Measurements from ENCODE around the gene SPECC1L. TPM values are rescaled to one million over a fixed set of nuclear protein-coding genes. Genes with fewer than 3 reads are reported as not detected.

Gene SPECC1L
- total RNA-seq, 4 donors from 2014 or later: 63.6 to 116 (median 90.1) TPM

GRCh38 chr22:24407884-24408283, 137.3 kb downstream of the SPECC1L start:
- no peak overlapping the region for H3K27ac ChIP-seq (replicated peaks in 1 of 4)
- H3K27me3 ChIP-seq: no peaks in the 10 kb centered on the region
- no peak for DNase-seq (ENCODE audit: extremely low spot score)
- 95% methylated on average over 4 of the region's 4 CpGs for WGBS
- no peak overlapping the region for H3K4me3 ChIP-seq
- H3K4me1 ChIP-seq: peaks cover 27 to 45% (median 38%) of the 10 kb centered on the region in 4 donors
- peaks cover 14 to 56% (median 37%) of the 10 kb centered on the region in 4 donors for H3K36me3 ChIP-seq
- TF ChIP-seq POLR2AphosphoS5 (IDR thresholded peaks at IDR 0.05) (no peak), POLR2A (IDR thresholded peaks at IDR 0.05; ENCODE audit: low read depth) (no peak), EP300 (IDR thresholded peaks at IDR 0.05) (no peak), CTCF (IDR thresholded peaks at IDR 0.05) (no peak)
- intact Hi-C loops (cut with DNase I): no loop called here
- H3K9me3 ChIP-seq: no peaks in the 10 kb centered on the region

- H3K27ac ChIP-seq (replicated peaks in 1 of 4): no peak overlapping the region
- no peaks in the 10 kb centered on the region for H3K9me3 ChIP-seq
- 78% methylated on average over 7 of the region's 7 CpGs for WGBS
- no peaks in the 10 kb centered on the region for H3K27me3 ChIP-seq
- H3K4me3 ChIP-seq: no peak overlapping the region
- DNase-seq (ENCODE audit: extremely low spot score): no peak
- peaks cover 19 to 38% (median 30%) of the 10 kb centered on the region in 4 donors for H3K4me1 ChIP-seq
- intact Hi-C loops (cut with DNase I): no loop called here
- H3K36me3 ChIP-seq: peaks cover 18 to 62% (median 43%) of the 10 kb centered on the region in 4 donors
- TF ChIP-seq EP300 (IDR thresholded peaks at IDR 0.05) (no peak), POLR2AphosphoS5 (IDR thresholded peaks at IDR 0.05) (peak in 1 of 2 donors; percentile 9)
These were observed 138.0 kb downstream of the SPECC1L start for GRCh38 chr22:24408630-24409029.

- DNase-seq (ENCODE audit: extremely low spot score): no peak
- 83% methylated on average over 9 of the region's 9 CpGs for WGBS
- no peak overlapping the region for H3K27ac ChIP-seq (replicated peaks in 1 of 4)
- H3K9me3 ChIP-seq: no peaks in the 10 kb centered on the region
- H3K36me3 ChIP-seq: peaks cover 26 to 62% (median 48%) of the 10 kb centered on the region in 4 donors
- peaks cover 13 to 31% (median 26%) of the 10 kb centered on the region in 4 donors for H3K4me1 ChIP-seq
- no peaks in the 10 kb centered on the region for H3K27me3 ChIP-seq
- intact Hi-C loops (cut with DNase I): no loop called here
- TF ChIP-seq EP300 (IDR thresholded peaks at IDR 0.05): no peak
- H3K4me3 ChIP-seq: no peak overlapping the region
These were observed 139.1 kb downstream of the SPECC1L start for GRCh38 chr22:24409707-24410106.

GRCh38 chr22:24410110-24410856, 139.7 kb downstream of the SPECC1L start:
- Histone ChIP-seq H3K4me1 (peaks cover 13 to 31% (median 23%) of the 10 kb centered on the region in 4 donors), H3K27ac (replicated peaks in 1 of 4) (no peak overlapping the region), H3K27me3 (no peaks in the 10 kb centered on the region), H3K9me3 (no peaks in the 10 kb centered on the region), H3K4me3 (no peak overlapping the region), H3K36me3 (peaks cover 32 to 66% (median 52%) of the 10 kb centered on the region in 4 donors)
- TF ChIP-seq POLR2AphosphoS5 (IDR thresholded peaks at IDR 0.05) (no peak), CTCF (IDR thresholded peaks at IDR 0.05) (no peak)
- intact Hi-C loops (cut with DNase I): no loop called here
- 86% methylated on average over 8 of the region's 8 CpGs for WGBS
- no peak for DNase-seq (ENCODE audit: extremely low spot score)

GRCh38 chr22:24411256-24412004, 140.8 kb downstream of the SPECC1L start:
- DNase-seq (ENCODE audit: extremely low spot score): no peak

More at GRCh38 chr22:24411256-24412004, 140.8 kb downstream of the SPECC1L start:
- Histone ChIP-seq H3K36me3 (peaks cover 44 to 75% (median 59%) of the 10 kb centered on the region in 4 donors), H3K27ac (replicated peaks in 1 of 4) (no peak overlapping the region), H3K9me3 (no peaks in the 10 kb centered on the region), H3K27me3 (no peaks in the 10 kb centered on the region), H3K4me3 (no peak overlapping the region), H3K4me1 (peaks cover 13 to 26% (median 20%) of the 10 kb centered on the region in 4 donors)
- 84% methylated on average over 10 of the region's 10 CpGs for WGBS
- intact Hi-C loops (cut with DNase I): no loop called here
- TF ChIP-seq POLR2AphosphoS5 (IDR thresholded peaks at IDR 0.05): no peak
- no peak for TF ChIP-seq POLR2A (IDR thresholded peaks at IDR 0.05; ENCODE audit: low read depth)
- TF ChIP-seq CTCF (IDR thresholded peaks at IDR 0.05): no peak
- no peak for TF ChIP-seq EP300 (IDR thresholded peaks at IDR 0.05)
